ENCODE results near the gene GARIN5B. TPM values are rescaled to one million over a fixed set of nuclear protein-coding genes. Genes with fewer than 3 reads are reported as not detected.

Gene GARIN5B
- total RNA-seq, 1 experiment from 2014 or later = 0.13 TPM

- no peak overlapping the region for H3K9ac ChIP-seq (ENCODE audit: extremely low read depth, insufficient read length, low read length)
- no peaks in the 10 kb centered on the region for H3K79me2 ChIP-seq (ENCODE audit: insufficient read depth, low read length)
- H3K4ac ChIP-seq (ENCODE audit: low read depth, low read length) = no peak overlapping the region
- H2BK15ac ChIP-seq (ENCODE audit: low read depth, low read length) = no peak overlapping the region
- H3K27me3 ChIP-seq (ENCODE audit: insufficient read depth, low read length) = peaks cover 2% of the 10 kb centered on the region; the same call in 1 of the 2 replicates
- Mint-ChIP-seq H3K27me3 (ENCODE audit: low read depth) (peaks cover 58% of the 10 kb centered on the region), H3K36me3 (ENCODE audit: insufficient read depth in 1 of 3, low read depth in 3 of 3) (no peaks in the 10 kb centered on the region), H3K27ac (no peak overlapping the region), H3K4me1 (peaks cover 12 to 23% of the 10 kb centered on the region in 2 experiments), H3K9me3 (no peaks in the 10 kb centered on the region), H3K4me3 (no peak overlapping the region; a peak in 1 of 5 replicates)
- TF ChIP-seq, protein P1, sequence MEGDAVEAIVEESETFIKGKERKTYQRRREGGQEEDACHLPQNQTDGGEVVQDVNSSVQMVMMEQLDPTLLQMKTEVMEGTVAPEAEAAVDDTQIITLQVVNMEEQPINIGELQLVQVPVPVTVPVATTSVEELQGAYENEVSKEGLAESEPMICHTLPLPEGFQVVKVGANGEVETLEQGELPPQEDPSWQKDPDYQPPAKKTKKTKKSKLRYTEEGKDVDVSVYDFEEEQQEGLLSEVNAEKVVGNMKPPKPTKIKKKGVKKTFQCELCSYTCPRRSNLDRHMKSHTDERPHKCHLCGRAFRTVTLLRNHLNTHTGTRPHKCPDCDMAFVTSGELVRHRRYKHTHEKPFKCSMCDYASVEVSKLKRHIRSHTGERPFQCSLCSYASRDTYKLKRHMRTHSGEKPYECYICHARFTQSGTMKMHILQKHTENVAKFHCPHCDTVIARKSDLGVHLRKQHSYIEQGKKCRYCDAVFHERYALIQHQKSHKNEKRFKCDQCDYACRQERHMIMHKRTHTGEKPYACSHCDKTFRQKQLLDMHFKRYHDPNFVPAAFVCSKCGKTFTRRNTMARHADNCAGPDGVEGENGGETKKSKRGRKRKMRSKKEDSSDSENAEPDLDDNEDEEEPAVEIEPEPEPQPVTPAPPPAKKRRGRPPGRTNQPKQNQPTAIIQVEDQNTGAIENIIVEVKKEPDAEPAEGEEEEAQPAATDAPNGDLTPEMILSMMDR (conservative IDR thresholded peaks at IDR 0.05) = no peak
- no peak overlapping the region for H2BK20ac ChIP-seq (ENCODE audit: low read depth, low read length, poor library complexity, severe bottlenecking)
- no peaks in the 10 kb centered on the region for H3K9me3 ChIP-seq (ENCODE audit: control insufficient read depth, low read depth, low read length)
- no peak overlapping the region for H2BK120ac ChIP-seq (ENCODE audit: low read depth, low read length, poor library complexity, severe bottlenecking)
- no peak overlapping the region for H2BK12ac ChIP-seq (ENCODE audit: insufficient read length, low read depth, low read length)
- no CpG with 5 or more reads among the region's 32 CpGs for WGBS (ENCODE audit: extremely low coverage, insufficient read length, low lambda C conversion rate)
- H3K18ac ChIP-seq (ENCODE audit: insufficient read length, low read depth, low read length) = no peak overlapping the region
- no peak for DNase-seq
- no peak overlapping the region for H4K91ac ChIP-seq (ENCODE audit: insufficient read length, low read depth, low read length)
- no peak overlapping the region for H3K27ac ChIP-seq (ENCODE audit: insufficient read length, low read depth, low read length)
- H4K8ac ChIP-seq (replicated peaks; ENCODE audit: insufficient read length, low read depth, low read length) = no peak overlapping the region
- no peak overlapping the region for H3K4me2 ChIP-seq (ENCODE audit: insufficient read depth, insufficient read length, low read length)
- no peak overlapping the region for H2AFZ ChIP-seq (ENCODE audit: low read length)
- H2AK5ac ChIP-seq (ENCODE audit: insufficient read length, low read length) = no peak overlapping the region
- H3K79me1 ChIP-seq (ENCODE audit: insufficient read depth, low read depth, low read length, poor library complexity, severe bottlenecking) = no peaks in the 10 kb centered on the region
- H3K4me1 ChIP-seq (ENCODE audit: insufficient read depth, low read length) = no peaks in the 10 kb centered on the region
- no peak overlapping the region for H4K5ac ChIP-seq (ENCODE audit: insufficient read length, low read depth, low read length)
- no peak overlapping the region for H3K56ac ChIP-seq (ENCODE audit: insufficient read length, low read depth, low read length)
- H3K23me2 ChIP-seq (ENCODE audit: insufficient read length, low read depth, low read length, poor library complexity, severe bottlenecking) = no peaks in the 10 kb centered on the region
- no peak overlapping the region; the same call in 1 of the 2 replicates for H3K14ac ChIP-seq (ENCODE audit: insufficient read depth, low read length)
- H3T11ph ChIP-seq (ENCODE audit: low read length) = no peak overlapping the region
- no peak overlapping the region for H3K23ac ChIP-seq (ENCODE audit: insufficient read length, low read depth, low read length)
- no peak overlapping the region for H2BK5ac ChIP-seq (ENCODE audit: insufficient read length, low read length)
- H4K20me1 ChIP-seq (ENCODE audit: control insufficient read depth, insufficient read depth, insufficient read length) = no peaks in the 10 kb centered on the region
Measured at GRCh38 chr19:55358943-55359908, 3.8 kb downstream of the GARIN5B start.
